ENCODE measurements around the gene IL21R.

The IL21R gene

DNA sequence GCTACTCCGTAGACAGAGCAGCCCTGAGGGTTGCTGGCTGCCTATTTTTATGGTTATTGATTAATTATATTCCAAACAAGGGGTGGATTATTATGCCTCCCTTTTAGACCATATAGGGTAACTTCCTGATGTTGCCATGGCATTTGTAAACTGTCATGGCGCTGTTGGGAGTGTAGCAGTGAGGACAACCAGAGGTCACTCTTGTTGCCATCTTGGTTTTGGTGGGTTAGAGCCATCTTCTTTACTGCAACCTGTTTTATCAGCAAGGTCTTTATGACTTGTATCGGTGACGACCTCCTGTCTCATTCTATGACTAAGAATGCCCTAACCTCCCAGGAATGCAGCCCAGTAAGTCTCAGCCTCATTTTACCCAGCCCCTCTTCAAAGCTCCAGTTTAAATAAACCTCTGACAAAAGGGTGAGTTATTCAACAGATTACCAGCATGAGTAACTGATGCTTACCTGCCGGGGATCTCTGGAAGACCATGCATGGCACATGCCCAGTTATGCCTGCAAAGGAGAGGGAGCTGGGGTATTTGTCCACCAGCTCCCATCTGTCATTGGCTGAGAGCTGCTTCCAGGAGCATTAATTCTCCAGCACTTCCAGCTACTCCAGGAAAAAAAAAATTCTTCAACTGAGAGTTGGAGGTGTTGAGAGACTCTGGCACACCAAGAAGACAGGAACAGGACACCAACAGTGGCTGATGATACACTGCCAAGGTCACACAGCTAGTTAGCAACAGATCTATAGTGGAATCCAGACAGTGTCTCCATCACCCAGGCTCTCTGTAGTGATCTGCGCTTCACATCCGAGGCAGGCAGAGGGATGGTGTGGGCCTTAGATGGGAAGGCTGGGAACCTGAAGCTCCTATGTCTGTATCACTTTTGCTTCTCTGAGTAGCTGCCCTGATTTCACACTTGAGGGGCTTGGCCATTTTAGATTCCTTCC, 36.6 kb upstream of the IL21R start:
- no peak for DNase-seq (ENCODE audit: extremely low spot score)
- ChIA-PET POLR2A (interaction anchor here (0.7 kb wide), 1 partner anchor 138 kb away, joined by 3 read pairs; no protein-coding TSS in a partner anchor), CTCF (interaction anchor here (0.8 to 10.7 kb wide), 10 partner anchors 10 to 213 kb away, joined by 3 to 87 read pairs (median 3); no protein-coding TSS in a partner anchor)
- TF ChIP-seq, protein P1, sequence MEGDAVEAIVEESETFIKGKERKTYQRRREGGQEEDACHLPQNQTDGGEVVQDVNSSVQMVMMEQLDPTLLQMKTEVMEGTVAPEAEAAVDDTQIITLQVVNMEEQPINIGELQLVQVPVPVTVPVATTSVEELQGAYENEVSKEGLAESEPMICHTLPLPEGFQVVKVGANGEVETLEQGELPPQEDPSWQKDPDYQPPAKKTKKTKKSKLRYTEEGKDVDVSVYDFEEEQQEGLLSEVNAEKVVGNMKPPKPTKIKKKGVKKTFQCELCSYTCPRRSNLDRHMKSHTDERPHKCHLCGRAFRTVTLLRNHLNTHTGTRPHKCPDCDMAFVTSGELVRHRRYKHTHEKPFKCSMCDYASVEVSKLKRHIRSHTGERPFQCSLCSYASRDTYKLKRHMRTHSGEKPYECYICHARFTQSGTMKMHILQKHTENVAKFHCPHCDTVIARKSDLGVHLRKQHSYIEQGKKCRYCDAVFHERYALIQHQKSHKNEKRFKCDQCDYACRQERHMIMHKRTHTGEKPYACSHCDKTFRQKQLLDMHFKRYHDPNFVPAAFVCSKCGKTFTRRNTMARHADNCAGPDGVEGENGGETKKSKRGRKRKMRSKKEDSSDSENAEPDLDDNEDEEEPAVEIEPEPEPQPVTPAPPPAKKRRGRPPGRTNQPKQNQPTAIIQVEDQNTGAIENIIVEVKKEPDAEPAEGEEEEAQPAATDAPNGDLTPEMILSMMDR (IDR thresholded peaks at IDR 0.05; ENCODE audit: control extremely low read depth, extremely low read depth, low read depth, missing control alignments), result no peak

DNA sequence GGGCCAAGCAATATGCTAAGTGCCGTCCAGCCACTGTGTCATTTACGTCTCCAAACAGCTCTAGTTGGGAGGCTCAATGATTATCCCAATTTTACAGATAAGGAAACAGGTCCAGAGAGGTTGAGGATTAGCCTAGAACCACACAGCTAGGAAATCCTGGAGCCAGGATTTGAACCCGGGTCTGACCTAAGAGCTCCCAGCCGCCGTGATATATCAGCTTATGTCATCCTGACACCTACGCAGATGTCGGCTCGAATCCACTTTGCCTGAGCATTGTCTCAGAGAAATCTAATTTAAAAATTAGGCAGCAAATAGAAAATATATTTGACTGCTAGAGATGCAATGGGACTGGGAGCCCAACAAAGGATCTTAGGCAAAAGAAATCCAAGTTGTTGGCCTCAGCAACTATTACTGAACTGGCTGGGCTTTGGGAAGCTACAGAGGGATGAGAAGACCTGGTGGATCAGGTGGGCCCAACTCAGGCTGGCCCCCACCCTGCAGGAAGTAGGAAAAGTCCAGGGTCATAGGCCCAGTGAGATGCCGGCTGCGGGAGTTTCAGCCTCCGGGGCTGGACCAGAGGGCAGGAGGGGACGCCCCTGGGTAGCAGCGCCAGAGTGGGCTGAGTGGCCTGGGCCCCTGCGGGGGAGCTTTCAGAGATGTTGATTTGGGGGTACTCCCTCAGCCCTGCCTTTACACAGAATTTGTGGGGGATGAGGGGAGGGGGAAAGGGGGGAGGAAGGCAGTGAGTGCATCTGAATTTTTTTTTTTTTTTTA, 35.1 kb upstream of the IL21R start:
- DNase-seq (ENCODE audit: extremely low spot score), result peak; percentile 62
- CTCF ChIA-PET, result interaction anchor here (0.8 to 10.7 kb wide), 44 partner anchors 10 to 214 kb away, joined by 3 to 87 read pairs (median 5); partner anchors contain the start of genes IL21R and KDM8
- TF ChIP-seq, protein P1 (IDR thresholded peaks at IDR 0.05; ENCODE audit: control extremely low read depth, extremely low read depth, low read depth, missing control alignments), result no peak
- POLR2A ChIA-PET, result interaction anchor here (1.3 to 1.4 kb wide), 2 partner anchors 37 to 135 kb away, joined by 4 to 5 read pairs; no protein-coding TSS in a partner anchor

DNA sequence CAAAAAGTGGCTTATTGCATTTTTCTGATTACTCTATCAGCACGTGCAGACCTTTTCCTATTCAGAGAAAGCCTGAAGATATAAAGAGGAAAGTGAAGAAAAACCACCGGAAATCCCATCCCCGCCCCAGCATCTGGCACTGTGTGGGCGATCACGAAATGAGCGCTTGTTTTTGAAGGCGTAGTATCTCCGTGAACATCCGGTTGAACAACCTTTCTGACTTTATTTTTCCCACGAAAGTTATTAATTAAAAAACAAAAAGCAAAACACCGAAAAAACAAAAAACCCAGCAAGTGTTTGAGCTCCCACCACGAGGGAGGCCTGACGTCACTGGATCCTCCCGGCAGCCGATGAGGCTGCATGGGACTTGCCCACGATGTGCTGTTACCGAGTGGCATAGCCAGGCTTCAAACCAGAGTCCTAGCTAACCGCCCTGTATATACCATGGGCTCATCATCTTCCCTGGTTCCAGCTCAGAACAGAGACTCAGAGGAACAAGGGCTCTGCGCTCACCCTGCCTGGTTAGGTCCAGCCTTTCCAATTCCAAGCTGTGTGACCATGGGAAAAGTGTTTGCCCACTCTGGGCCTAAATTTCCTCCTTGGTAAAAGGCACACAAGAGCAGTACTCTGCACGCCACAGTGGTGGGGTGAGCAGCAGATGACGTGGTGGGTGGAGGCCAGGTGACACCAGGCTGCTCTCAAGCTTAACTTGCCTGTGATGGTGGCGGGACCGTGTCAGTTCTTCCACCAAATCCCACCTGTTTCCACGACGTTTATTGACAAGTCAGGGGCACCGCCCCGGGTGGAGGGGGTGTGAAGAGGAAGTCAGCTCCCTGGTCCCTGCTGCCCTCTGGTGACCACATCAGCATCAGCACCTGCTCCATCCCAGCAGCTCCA, 34.3 kb upstream of the IL21R start:
- POLR2A ChIA-PET, result interaction anchor here (0.6 to 1.4 kb wide), 7 partner anchors 21 to 164 kb away, joined by 3 to 5 read pairs (median 3); partner anchors contain the start of genes IL21R and KDM8
- TF ChIP-seq, protein P1 (IDR thresholded peaks at IDR 0.05; ENCODE audit: control extremely low read depth, extremely low read depth, low read depth, missing control alignments), result peak; percentile 69
- CTCF ChIA-PET, result interaction anchor here (0.7 to 10.7 kb wide), 51 partner anchors 8 to 392 kb away, joined by 3 to 87 read pairs (median 5); partner anchors contain the start of genes IL21R and KDM8
- peak; percentile 86 for DNase-seq (ENCODE audit: extremely low spot score)

DNA sequence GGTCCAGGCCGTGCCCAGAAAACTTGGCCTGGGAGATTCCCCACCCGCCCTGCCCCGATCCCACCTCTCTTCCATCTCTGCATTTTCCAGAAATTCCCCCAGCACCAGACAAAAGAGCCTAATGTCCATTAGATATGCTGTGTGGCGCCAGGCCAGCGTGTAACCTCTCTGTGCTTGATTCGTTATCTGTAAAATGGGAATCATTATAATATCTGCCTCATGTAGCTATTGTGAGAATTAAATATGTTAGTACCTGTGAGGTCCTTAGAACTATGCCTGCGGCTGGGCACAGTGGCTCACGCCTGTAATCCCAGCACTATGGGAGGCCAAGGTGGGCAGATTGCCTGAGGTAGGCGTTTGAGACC, 33.6 kb upstream of the IL21R start:
- TF ChIP-seq, protein P1 (IDR thresholded peaks at IDR 0.05; ENCODE audit: control extremely low read depth, extremely low read depth, low read depth, missing control alignments), result no peak
- ChIA-PET POLR2A (interaction anchor here (0.6 to 1.4 kb wide), 7 partner anchors 22 to 165 kb away, joined by 3 to 5 read pairs (median 3); partner anchors contain the start of genes IL21R and KDM8), CTCF (interaction anchor here (0.7 to 10.7 kb wide), 40 partner anchors 9 to 392 kb away, joined by 3 to 87 read pairs (median 6); partner anchors contain the start of genes IL21R and KDM8)
- no peak for DNase-seq (ENCODE audit: extremely low spot score)

DNA sequence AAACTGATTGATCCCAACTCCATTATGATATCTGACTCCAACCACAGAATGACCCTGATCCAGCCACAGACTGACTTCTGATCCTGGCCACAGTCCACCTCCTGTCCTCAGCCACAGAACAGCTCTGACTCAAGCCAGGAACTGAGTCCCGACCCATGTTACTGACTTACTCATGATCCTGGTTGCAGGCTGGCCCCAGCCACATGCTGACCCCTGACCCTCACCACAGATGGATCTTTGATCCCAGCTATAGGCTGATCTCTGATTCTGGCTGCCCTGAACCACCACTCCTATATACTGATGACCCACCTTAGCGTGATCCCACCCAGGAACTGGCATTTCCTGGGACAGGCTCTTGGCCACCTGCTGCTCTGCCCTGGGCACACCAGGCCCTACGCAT, 32.2 kb upstream of the IL21R start:
- CTCF ChIA-PET, result interaction anchor here (1.2 to 10.7 kb wide), 3 partner anchors 18 to 134 kb away, joined by 5 to 87 read pairs (median 47); partner anchors contain the start of gene IL21R
- POLR2A ChIA-PET, result no interaction called here
- TF ChIP-seq, protein P1 (IDR thresholded peaks at IDR 0.05; ENCODE audit: control extremely low read depth, extremely low read depth, low read depth, missing control alignments), result no peak
- DNase-seq (ENCODE audit: extremely low spot score), result no peak

Data from GM10248 (cell line).